Effector memory CD8-positive, alpha-beta T cell (primary cell): ENCODE results near the gene NECAB2.

Experiments
- ATAC-seq: fragments of 150-1000 bp; cut with Tn5 transposase; replicated peaks from 2 replicates; pipeline ENCODE4 v1.10.0; 2021; ENCODE audit warnings: mild to moderate bottlenecking, moderate library complexity
- DNase-seq, 3 experiments: peaks; one replicate each; pipeline ENCODE4 v3.0.0; 2021
- H3K27ac Mint-ChIP-seq, 2 donors: one replicate each; pipeline ENCODE4 v1.8.0; 2022; ENCODE audit warnings: mild to moderate bottlenecking in 2 of 2, mixed read lengths in 2 of 2, moderate library complexity in 2 of 2
- H3K27me3 Mint-ChIP-seq, 2 donors: one replicate each; pipeline ENCODE4 v1.8.0; 2022; ENCODE audit warnings: mixed read lengths in 2 of 2
- H3K36me3 Mint-ChIP-seq: one replicate; pipeline ENCODE4 v1.8.0; 2022; ENCODE audit warnings: mild to moderate bottlenecking, moderate library complexity, mixed read lengths; ENCODE audit not compliant: insufficient read depth
- H3K4me1 Mint-ChIP-seq, 2 donors: one replicate each; pipeline ENCODE4 v1.8.0; 2022; ENCODE audit warnings: low read depth in 2 of 2, mixed read lengths in 2 of 2
- H3K4me3 Mint-ChIP-seq, 2 donors: one replicate each; pipeline ENCODE4 v1.8.0; 2022; ENCODE audit warnings: mild to moderate bottlenecking in 2 of 2, mixed read lengths in 2 of 2, moderate library complexity in 2 of 2
- H3K9me3 Mint-ChIP-seq, 2 donors: one replicate each; pipeline ENCODE4 v1.8.0; 2022; ENCODE audit warnings: mixed read lengths in 2 of 2

Gene NECAB2

GRCh38 chr16:84050316-84050715 lies 82.3 kb downstream of the NECAB2 start:
- peaks cover 42% of the 10 kb centered on the region for H3K36me3 Mint-ChIP-seq
- H3K27ac Mint-ChIP-seq = no peak overlapping the region

GRCh38 chr16:84052071-84052622 lies 84.1 kb downstream of the NECAB2 start:
- Mint-ChIP-seq H3K36me3 (peaks cover 56% of the 10 kb centered on the region), H3K27ac (no peak overlapping the region), H3K9me3 (no peaks in the 10 kb centered on the region), H3K27me3 (no peaks in the 10 kb centered on the region), H3K4me1 (peaks cover 0 to 5% of the 10 kb centered on the region in 2 donors), H3K4me3 (no peak overlapping the region)
- DNase-seq = no peak
- no peak for ATAC-seq

More at GRCh38 chr16:84050316-84050715, 82.3 kb downstream of the NECAB2 start:
- Mint-ChIP-seq H3K4me1 (peaks cover 0 to 5% of the 10 kb centered on the region in 2 donors), H3K9me3 (no peaks in the 10 kb centered on the region), H3K27me3 (no peaks in the 10 kb centered on the region), H3K4me3 (no peak overlapping the region)
- DNase-seq (no peak), ATAC-seq (no peak)
